Retina (tissue), 1 donor: ENCODE results near the gene YEATS2.
"Not testable (repeated sequence)": the region's sequence is repeated elsewhere in the genome, so short reads cannot be mapped to it uniquely, and the experiment has no call there.

ENCODE experiments used
- DNase-seq: peaks from one replicate; pipeline ENCODE4 v3.0.0-alpha.2; 2016

The YEATS2 gene

GRCh38 chr3:183718012-183718411, 20.4 kb downstream of the YEATS2 start:
- no peak for DNase-seq

- DNase-seq: no peak
These were observed 27.8 kb downstream of the YEATS2 start for GRCh38 chr3:183725387-183725786.

- no peak for DNase-seq
These were observed 30.6 kb downstream of the YEATS2 start for GRCh38 chr3:183728204-183728603.

GRCh38 chr3:183730361-183730760, 32.8 kb downstream of the YEATS2 start:
- no peak for DNase-seq

- DNase-seq: no peak
These were observed 34.0 kb downstream of the YEATS2 start for GRCh38 chr3:183731611-183732010.

- no peak for DNase-seq
These were observed 36.0 kb downstream of the YEATS2 start for GRCh38 chr3:183733553-183733952.

GRCh38 chr3:183734750-183735494, 37.3 kb downstream of the YEATS2 start:
- DNase-seq: no peak

GRCh38 chr3:183737116-183737515, 39.5 kb downstream of the YEATS2 start:
- DNase-seq: no peak

- DNase-seq: not testable (repeated sequence)
These were observed 42.6 kb downstream of the YEATS2 start for GRCh38 chr3:183740154-183740553.

GRCh38 chr3:183743231-183743630, 45.6 kb downstream of the YEATS2 start:
- DNase-seq: no peak

- DNase-seq: no peak
These were observed 47.9 kb downstream of the YEATS2 start for GRCh38 chr3:183745300-183746098.

GRCh38 chr3:183754052-183754451, 56.5 kb downstream of the YEATS2 start:
- DNase-seq: no peak

GRCh38 chr3:183762304-183762703, 64.7 kb downstream of the YEATS2 start:
- no peak for DNase-seq

GRCh38 chr3:183764847-183765731, 67.5 kb downstream of the YEATS2 start:
- DNase-seq: no peak

GRCh38 chr3:183766107-183766506, 68.5 kb downstream of the YEATS2 start:
- DNase-seq: no peak

GRCh38 chr3:183766745-183767606, 69.4 kb downstream of the YEATS2 start:
- peak; percentile 69 for DNase-seq

- no peak for DNase-seq
These were observed 70.5 kb downstream of the YEATS2 start for GRCh38 chr3:183768114-183768513.

GRCh38 chr3:183769453-183769852, 71.9 kb downstream of the YEATS2 start:
- DNase-seq: no peak

- no peak for DNase-seq
These were observed 77.0 kb downstream of the YEATS2 start for GRCh38 chr3:183774631-183775030.

GRCh38 chr3:183775781-183776180, 78.2 kb downstream of the YEATS2 start:
- DNase-seq: no peak

- not testable (repeated sequence) for DNase-seq
These were observed 78.9 kb downstream of the YEATS2 start for GRCh38 chr3:183776451-183776850.

- DNase-seq: no peak
These were observed 79.5 kb downstream of the YEATS2 start for GRCh38 chr3:183777016-183777618.
